NCI-H146 treated with DMSO at 0.1 percent for 48 hours (cell line): ENCODE data around the gene DTX3.
"Not testable (repeated sequence)": the region's sequence is repeated elsewhere in the genome, so short reads cannot be mapped to it uniquely, and the experiment has no call there.

Source experiments
- DNase-seq: peaks from one replicate; lab custom pipeline; 2025; ENCODE audit not compliant: unreplicated experiment; lab: John Stamatoyannopoulos, UW

DTX3 gene, protein sequence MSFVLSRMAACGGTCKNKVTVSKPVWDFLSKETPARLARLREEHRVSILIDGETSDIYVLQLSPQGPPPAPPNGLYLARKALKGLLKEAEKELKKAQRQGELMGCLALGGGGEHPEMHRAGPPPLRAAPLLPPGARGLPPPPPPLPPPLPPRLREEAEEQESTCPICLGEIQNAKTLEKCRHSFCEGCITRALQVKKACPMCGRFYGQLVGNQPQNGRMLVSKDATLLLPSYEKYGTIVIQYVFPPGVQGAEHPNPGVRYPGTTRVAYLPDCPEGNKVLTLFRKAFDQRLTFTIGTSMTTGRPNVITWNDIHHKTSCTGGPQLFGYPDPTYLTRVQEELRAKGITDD

DNA sequence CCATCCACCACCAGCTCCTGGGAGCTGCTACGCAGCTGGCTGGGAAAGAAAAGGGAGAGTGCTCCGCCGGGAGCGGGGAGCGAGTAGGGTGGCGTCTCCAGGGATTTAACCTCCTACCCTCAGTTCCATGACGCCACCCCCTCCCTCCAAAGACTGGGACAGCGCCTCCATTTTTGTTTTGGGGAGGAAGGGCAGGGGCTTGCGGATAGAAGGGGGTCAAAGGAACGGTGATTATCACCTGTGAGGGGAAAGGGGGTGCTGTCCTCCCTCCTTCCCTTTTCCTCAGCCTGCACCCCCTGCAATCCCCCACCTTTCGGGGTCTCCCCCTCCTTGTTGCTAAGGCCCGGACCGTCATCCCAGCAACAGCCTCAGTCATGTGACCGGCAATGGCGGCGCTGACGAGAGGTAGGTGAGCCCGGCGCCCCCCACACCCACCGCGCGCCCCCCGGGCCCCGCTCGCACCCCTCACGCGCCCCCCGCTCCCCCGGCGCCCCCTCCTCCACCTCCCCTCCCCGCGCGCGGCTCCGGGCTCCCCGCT, at the start of gene DTX3:
DTX3 (plus strand) TSS at position 371 of the 538 bp plus-strand sequence. CDS start 1,694 bp downstream, outside the sequence.
- DNase-seq = peak; percentile 37

DNA sequence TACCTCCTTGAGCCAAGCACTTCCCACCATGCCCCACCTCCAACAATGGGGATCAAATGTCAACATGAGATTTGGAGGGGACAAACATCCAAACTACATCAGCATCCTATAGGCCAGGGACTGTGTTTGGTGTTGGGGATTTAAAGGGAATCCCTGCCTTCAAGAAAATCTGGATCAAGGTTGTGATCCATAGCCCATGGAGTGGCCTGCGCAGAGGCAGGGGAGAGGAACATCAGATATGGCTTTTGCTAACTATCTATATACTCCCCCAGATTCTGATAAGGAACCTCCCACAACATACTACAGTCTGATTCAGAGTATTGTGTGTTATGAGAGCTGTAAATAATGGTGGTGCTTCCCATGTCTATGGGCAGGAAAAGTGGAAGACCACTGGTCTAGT, 49.7 kb upstream of the DTX3 start:
- DNase-seq = no peak

DNA sequence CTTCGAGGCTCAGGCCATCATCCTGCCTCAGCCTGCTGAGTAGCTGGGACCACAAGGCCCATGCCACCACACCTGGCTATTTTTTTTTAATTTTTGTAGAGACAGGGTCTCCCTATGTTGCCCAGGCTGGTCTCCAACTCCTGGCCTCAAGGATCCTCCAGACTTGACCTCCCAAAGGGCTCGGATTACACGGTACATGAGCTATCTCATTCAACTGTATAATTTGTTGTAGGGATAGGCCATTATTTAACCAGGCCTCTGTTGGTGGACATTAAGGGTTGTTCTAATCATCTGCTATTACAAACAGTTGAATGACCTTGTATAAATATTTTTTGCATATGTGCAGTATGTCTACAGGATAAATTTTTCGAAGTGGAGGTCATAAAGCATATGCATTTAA, 45.8 kb upstream of the DTX3 start:
- no peak for DNase-seq

DNA sequence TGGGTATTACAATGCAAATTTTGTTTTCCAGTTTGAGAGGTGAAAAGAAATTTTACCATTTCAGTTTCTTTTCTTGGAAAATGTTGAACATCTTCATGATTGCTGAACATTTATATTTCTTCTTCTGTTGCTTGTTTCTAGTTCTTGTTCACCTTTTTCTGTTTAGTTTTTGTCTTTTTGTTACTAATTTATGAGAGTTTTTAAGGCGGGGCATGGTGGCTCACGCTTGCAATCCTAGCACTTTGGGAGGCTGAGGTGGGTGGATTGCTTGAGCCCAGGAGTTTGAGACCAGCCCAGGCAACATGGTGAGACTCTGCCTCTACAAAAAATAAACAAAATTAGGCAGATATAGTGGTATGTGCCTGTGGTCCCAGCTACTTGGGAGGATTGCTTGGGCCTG, 44.1 kb upstream of the DTX3 start:
- DNase-seq = no peak

DNA sequence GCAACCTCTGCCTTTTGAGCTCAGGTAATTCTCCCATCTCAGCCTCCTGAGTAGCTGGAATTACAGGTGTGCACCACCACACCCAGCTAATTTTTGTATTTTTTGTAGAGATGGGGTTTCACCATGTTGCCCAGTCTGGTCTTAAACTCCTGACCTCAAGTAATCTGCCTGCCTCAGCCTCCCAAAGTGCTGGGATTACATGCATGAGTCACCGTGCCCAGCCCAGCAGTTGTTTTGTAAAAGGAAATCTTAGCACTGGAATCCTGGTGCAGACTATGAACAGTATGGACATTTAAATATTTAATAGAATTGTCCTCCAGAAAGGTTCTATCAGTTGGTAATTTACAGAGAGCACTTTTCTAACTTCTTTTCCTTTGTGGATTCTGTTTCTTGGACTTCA, 43.5 kb upstream of the DTX3 start:
- DNase-seq = not testable (repeated sequence)

DNA sequence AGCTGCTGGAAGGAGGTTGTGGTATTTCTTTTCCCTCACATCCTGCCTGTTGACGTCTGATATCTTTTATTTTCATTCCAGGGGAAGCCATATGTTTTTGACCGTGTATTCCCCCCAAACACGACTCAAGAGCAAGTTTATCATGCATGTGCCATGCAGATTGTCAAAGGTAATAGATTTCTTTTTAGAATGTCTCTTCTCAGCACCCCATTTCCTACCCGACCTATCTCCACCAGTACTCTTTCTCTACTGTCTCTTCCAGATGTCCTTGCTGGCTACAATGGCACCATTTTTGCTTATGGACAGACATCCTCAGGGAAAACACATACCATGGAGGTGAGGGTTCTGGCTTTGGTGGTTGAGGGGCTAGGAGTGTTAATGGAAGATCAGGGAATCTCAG, 41.3 kb upstream of the DTX3 start:
- DNase-seq = no peak

DNA sequence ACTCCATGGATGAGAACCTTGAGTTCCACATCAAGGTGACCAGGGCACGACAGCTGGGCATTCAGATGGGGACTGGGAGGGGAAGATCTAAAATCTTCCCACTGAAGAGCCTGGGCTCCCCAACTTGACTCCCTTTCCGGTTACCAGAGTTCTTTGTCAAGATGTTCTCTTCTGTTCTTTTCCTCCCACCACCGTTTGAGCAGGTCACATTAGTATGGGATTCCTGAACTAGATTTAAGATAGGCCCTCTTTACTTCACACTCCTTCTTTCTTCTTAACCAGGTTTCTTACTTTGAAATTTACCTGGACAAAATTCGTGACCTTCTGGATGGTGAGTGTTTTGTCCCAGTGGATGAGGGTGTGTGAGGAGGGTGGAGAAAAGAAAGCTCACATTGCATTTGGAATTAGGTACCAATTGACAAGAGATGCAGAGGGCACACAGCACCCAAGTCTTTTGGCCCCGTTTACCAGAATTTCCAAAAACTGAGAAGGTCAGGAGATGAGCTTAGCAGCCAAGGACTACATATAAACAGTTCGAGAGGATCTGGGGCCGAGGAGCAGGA, 40.4 kb upstream of the DTX3 start:
- DNase-seq = no peak

DNA sequence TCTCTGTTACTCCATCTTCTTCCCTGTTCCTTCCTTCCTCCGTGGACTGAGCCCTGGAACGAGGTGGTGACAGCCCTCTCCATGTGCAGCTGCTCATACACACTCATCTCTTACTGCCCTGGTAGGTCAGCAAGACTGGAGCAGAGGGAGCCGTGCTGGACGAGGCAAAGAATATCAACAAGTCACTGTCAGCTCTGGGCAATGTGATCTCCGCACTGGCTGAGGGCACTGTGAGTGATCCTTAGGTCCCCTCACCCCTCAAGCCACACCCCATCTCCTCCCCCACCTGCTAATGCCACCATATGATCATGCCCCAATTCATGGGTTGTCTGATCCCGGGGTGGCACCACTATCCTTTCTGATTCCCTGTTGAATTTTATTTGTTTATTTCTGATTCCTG, 35.8 kb upstream of the DTX3 start:
- no peak for DNase-seq

DNA sequence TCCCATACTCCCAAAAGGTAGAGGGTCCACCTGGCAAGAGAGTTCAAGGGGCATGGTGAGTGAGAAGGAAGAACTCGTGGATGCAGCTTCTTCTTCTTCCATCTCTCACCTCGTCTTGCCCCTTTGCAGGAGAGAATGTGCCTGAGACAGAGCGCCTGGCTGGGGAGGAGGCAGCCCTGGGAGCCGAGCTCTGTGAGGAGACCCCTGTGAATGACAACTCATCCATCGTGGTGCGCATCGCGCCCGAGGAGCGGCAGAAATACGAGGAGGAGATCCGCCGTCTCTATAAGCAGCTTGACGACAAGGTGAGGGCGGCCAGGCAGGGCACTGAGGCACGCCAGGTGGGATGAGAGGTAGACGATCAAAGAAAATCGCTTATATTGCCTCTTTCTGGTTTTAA, 34.8 kb upstream of the DTX3 start:
- no peak for DNase-seq

DNA sequence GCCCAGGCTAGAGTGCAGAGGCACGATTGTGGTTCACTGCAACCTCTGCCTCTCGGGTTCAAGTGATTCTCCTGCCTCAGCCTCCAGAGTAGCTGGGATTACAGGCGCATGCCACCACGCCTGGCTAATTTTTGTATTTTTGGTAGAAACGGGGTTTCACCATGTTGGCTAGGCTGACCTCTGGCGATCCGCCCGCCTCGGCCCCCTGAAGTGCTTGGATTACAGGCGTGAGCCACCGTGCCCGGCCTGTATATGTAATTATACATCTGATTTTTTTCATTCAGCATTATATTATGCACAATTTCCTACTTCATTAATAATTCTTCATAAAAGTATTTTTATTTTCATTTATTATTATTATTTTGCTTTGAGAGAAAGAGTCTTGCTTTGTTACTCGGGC, 34.2 kb upstream of the DTX3 start:
- not testable (repeated sequence) for DNase-seq

DNA sequence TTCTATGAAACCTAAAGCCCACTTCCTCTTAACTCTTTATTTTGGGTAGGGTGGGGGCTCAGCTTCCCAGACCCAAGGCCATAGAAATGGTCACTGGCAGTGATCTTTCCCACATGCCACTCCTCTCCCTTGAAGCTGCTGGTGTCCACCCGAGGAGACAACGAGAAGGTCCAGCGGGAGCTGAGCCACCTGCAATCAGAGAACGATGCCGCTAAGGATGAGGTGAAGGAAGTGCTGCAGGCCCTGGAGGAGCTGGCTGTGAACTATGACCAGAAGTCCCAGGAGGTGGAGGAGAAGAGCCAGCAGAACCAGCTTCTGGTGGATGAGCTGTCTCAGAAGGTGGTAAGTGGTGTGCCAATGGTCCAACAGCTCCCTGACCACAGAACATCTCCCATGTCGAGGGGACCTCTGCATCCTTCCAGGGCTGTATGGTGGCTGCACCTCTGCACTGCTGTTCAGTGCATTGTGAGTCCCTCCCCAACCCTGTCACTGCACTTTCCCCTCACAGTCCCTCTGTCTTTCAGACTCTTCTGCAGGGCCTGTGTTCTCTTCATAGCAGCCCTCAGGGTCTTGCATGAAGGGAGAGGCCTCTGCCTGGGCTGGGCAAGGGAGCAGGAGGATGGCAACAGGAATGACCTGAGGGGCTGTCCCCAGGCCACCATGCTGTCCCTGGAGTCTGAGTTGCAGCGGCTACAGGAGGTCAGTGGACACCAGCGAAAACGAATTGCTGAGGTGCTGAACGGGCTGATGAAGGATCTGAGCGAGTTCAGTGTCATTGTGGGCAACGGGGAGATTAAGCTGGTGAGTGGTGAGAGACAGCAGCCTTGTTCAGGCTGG, 32.5 kb upstream of the DTX3 start:
- DNase-seq = no peak

DNA sequence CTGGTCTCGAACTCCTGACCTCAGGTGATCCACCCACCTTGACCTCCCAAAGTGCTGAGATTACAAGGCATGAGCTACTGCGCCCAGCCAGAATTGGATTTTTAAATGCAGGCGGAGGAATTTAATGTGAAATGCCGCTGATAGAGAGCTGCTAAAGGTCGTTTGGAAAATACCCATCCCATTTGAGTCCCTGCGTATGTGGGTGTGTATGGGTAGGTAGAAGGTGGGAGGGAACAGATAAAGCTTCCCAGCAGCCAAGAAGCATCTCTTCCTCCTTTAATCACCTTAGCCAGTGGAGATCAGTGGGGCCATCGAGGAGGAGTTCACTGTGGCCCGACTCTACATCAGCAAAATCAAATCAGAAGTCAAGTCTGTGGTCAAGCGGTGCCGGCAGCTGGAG, 29.8 kb upstream of the DTX3 start:
- no peak for DNase-seq

DNA sequence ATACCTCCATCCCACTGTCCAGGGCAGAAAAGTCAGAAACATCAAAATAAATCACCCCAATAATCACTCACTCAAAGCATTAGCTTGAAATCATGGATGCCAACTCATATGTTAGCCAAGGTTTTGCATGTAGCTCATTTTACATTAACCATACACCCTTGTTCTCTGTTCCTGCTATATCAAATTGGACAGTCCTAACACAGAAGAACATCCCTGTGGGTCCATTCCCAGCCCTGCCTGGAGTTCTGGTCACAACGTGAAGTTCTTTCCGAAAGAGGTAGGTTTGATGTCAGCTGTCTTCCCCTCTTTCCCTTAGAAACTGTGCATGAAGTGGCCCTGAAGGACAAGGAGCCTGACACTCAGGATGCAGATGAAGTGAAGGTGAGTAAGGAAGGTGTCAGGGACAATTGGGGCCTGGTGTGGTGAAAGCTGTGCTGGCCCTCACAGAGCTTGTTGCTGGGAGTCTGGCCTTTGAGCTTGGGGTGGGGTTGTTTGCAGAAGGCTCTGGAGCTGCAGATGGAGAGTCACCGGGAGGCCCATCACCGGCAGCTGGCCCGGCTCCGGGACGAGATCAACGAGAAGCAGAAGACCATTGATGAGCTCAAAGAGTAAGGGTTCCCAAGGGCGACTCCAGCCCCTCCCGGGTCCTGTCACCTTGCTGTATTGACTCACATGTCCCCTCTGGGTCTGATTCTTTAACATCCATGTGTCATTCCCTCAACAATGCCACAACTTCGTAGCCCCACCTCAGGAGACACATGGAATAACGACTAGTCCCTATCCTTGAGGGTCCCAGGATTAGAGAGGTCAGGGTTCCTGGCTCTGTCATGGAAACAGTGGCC, 28.6 kb upstream of the DTX3 start:
- no peak for DNase-seq

DNA sequence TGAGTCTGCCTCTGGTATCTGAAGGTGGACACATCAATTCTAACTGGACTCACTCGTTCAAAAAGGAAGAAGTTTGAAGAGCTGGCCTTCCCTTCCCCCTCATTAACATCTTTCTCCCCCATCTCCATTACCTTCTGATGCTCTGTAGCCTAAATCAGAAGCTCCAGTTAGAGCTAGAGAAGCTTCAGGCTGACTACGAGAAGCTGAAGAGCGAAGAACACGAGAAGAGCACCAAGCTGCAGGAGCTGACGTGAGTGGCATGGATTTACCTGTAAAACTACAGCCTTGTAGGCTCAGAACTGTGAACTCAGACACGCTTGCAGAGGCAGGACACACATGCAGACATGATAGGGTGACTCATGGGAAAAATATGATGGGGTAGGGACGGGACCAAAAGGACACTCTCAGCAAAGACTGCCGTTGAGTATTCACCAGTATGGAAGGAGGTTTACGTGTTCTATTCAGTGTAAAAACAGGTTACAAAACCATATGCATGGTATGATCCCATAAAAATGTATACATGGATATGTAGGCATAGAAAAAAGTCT, 27.9 kb upstream of the DTX3 start:
- DNase-seq = no peak

DNA sequence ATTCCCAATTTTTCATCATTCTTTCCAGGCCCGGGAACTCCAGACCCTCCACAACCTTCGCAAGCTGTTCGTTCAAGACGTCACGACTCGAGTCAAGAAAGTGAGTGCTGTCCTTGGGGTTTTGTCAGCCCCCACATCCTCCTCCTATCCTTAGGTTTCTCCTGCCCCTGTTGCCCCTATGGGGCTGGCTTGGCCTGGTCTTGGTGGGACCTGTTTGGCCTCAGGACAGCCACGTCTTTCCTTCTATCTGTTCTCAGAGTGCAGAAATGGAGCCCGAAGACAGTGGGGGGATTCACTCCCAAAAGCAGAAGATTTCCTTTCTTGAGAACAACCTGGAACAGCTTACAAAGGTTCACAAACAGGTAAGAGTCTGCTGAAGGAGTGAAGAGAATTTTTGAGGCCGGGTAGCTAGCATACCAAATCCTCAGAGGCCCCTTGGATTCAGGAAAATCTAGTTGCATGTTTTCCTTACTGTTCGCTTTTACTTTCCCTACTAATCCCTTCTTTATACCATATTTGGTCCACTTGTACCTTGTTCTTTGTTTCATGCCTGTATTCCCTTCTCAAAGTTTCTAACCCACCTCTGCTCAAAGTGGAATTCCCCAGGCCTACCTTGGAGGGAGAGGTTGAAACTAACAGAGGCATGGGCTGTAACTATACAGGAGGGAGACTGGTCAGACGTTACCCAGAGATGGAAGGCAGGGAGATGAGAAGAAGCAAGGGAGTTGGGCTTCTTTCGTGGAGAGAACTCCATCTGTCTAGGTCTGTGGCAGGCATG, 26.5 kb upstream of the DTX3 start:
- no peak for DNase-seq

DNA sequence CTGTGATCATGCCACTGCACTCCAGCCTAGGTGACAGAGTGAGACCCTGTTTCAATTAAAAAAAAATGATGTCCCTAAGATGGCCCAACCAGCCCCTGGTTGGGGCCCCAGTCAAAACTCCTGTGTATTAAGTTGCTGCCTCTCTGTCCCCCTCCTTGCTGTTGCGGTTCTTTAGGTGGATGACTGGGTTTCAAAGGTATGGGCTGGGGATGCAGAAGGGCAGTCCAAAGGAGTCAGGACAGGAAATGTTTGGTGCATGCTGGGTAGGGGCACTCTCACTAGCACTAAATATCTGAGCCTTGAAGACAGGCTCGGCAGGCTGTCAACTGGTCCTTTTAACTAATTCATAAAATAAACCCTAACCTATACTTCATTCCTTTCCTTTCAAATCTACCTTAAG, 25.6 kb upstream of the DTX3 start:
- DNase-seq = no peak

DNA sequence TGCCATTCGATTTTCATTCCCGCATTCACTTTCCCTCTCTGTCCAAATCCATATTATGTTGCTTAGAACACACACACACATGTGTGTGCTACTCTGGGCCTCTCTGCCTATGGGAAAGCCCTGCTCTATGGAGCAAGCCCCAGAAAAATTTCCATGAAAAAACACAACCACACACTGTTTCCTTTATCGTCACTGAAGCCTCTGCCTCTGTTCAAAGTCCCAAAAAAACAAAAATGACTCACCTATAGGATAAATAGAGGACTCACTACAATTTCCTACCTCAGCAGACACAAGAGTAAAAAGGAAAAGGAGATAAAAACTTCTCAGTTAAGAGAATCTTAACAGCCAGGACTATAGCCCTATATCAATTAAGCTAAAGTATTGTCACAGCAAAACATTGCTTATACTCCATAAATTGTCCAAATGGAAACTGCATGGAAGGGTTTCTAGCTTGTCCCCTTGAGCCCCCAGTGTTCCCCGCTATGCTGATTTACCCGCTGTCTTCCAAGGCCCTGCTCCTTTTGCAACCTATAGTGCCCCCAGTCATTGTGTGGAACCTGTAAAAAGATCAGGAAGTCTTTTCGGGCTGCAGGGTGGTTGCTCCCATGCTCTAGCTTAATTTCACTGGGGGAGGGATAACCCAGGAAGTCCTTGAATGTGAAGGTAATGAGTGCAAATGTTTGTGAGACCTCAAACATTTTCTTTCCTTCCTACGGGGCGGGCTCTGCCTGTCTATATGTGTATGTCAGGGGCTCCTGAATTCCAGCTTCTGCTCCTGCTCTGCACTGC, 24.8 kb upstream of the DTX3 start:
- DNase-seq = no peak

DNA sequence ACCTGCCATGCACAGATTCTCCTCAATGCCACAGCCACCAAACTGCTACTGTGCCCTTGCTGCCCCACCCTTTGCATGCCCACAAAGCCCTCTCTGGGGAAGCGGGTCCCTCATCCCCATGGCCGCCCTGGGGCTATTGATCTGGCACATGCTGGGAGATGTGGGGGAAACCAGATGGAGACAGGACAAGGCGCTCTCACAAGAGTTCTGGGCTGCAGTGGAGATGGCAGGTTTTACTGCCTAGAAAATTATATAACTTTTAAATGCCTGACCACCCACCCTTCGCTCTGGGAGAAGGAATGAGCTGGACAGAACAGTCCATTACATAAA, 24.2 kb upstream of the DTX3 start:
- DNase-seq = no peak

DNA sequence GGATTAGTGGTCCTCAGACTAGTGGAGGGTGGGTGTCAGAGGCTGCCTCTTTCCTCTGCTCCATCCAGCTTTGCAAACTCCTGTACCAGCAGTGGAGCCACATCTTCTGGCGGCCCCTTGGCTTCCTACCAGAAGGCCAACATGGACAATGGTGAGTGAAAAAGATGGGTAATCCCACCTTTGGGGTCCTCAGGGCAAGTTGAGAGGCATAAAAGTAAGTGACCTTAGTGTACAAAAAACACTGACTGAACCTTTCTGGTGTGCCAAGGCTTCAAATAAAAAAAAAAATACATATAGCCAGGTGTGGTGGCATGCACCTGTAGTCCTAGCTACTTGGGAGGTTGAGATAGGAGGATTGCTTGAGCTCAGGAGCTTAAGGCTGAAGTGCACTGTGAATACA, 22.8 kb upstream of the DTX3 start:
- no peak for DNase-seq
